Measurements from ENCODE around the gene ADAM19.

Gene ADAM19

DNA sequence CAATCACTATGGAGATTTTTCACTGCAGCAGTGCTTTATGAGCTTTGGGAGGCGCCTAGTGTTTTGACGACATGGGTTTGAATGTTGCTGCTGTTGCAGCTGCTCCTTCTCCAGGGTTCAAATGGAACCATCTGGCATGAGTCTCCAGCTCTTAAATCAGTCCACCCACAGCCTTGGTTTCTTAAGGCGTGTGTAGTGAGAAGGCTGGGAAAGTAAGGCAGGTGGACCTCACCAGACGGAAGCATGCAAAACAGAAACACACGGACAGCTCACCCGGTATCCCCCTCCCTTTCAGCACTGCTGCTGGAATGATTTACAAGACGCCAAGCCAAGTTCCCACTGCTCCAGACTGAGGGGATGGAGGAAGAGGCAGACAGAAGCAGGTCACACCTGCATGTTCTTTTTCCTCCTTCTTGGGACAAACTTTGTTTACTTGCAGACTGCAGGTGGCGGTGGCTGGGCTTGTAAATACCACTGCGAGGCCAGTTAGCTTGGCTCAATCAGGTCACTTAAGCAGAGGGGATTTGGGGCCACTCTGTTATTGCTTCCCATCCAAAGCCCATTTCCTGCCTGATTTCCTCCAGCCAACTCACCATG is 47.4 kb downstream of the ADAM19 start:
- DNase-seq (ENCODE audit: extremely low spot score) = no peak
- POLR2A ChIA-PET = no interaction called here
- CTCF ChIA-PET = interaction anchor here (0.9 kb wide), 1 partner anchor 191 kb away, joined by 3 read pairs; no protein-coding TSS in a partner anchor

GRCh38 chr5:157524887-157525286 is 50.7 kb downstream of the ADAM19 start:
- ChIA-PET CTCF (interaction anchor here (0.6 kb wide), 1 partner anchor 194 kb away, joined by 3 read pairs; no protein-coding TSS in a partner anchor), POLR2A (no interaction called here)
- DNase-seq (ENCODE audit: extremely low spot score) = no peak
- TF ChIP-seq HDGF (IDR thresholded peaks at IDR 0.05; ENCODE audit: borderline replicate concordance) (no peak), L3MBTL2 (conservative IDR thresholded peaks at IDR 0.05) (no peak)

More for the DNA sequence above, 47.4 kb downstream of the ADAM19 start:
- TF ChIP-seq HDGF (IDR thresholded peaks at IDR 0.05; ENCODE audit: borderline replicate concordance) = no peak
- no peak for TF ChIP-seq PKNOX1 (IDR thresholded peaks at IDR 0.05)
- no peak for TF ChIP-seq SP1 (IDR thresholded peaks at IDR 0.05)
- TF ChIP-seq FOXM1 (IDR thresholded peaks at IDR 0.05; ENCODE audit: borderline replicate concordance) = no peak

- ChIA-PET CTCF (no interaction called here), POLR2A (no interaction called here)
- TF ChIP-seq ELF4 (IDR thresholded peaks at IDR 0.05) (no peak), FOXK2 (IDR thresholded peaks at IDR 0.05) (no peak), ZNF384 (IDR thresholded peaks at IDR 0.05) (no peak), ARNT (IDR thresholded peaks at IDR 0.05) (no peak), HDGF (IDR thresholded peaks at IDR 0.05; ENCODE audit: borderline replicate concordance) (no peak), SUZ12 (IDR thresholded peaks at IDR 0.05) (no peak), BHLHE40 (IDR thresholded peaks at IDR 0.05; ENCODE audit: borderline replicate concordance) (no peak), TARDBP (IDR thresholded peaks at IDR 0.05) (no peak), CTBP1 (IDR thresholded peaks at IDR 0.05; ENCODE audit: borderline replicate concordance) (no peak), FOXA1 (IDR thresholded peaks at IDR 0.05) (no peak)
- DNase-seq (ENCODE audit: extremely low spot score) = no peak
Measured at GRCh38 chr5:157523976-157524375, 51.6 kb downstream of the ADAM19 start.

DNA sequence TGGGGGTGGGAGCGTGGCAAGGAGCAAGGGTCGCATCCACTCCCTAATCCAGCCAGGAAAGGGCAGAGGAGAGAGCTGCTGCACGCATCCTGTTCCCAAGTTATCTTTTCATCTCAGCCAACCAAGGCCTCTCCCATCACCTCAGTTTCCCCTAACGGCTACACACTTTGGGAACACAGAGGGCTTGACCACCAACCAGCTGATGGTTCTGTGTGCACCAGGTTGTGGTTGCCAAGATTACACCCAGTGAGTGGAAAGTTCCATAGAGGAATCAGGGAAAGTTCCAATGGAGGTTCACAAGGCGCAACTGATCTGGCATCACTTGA is 53.9 kb downstream of the ADAM19 start:
- no peak for TF ChIP-seq BHLHE40 (IDR thresholded peaks at IDR 0.05; ENCODE audit: borderline replicate concordance)
- no peak for TF ChIP-seq SUZ12 (IDR thresholded peaks at IDR 0.05)
- no peak for TF ChIP-seq LEF1 (IDR thresholded peaks at IDR 0.05; ENCODE audit: borderline replicate concordance)
- TF ChIP-seq FOXK2 (IDR thresholded peaks at IDR 0.05) = no peak
- no peak for TF ChIP-seq NFRKB (IDR thresholded peaks at IDR 0.05)
- TF ChIP-seq FOXM1 (IDR thresholded peaks at IDR 0.05; ENCODE audit: borderline replicate concordance) = no peak
- no peak for DNase-seq (ENCODE audit: extremely low spot score)
- ChIA-PET POLR2A (no interaction called here), CTCF (no interaction called here)

DNA sequence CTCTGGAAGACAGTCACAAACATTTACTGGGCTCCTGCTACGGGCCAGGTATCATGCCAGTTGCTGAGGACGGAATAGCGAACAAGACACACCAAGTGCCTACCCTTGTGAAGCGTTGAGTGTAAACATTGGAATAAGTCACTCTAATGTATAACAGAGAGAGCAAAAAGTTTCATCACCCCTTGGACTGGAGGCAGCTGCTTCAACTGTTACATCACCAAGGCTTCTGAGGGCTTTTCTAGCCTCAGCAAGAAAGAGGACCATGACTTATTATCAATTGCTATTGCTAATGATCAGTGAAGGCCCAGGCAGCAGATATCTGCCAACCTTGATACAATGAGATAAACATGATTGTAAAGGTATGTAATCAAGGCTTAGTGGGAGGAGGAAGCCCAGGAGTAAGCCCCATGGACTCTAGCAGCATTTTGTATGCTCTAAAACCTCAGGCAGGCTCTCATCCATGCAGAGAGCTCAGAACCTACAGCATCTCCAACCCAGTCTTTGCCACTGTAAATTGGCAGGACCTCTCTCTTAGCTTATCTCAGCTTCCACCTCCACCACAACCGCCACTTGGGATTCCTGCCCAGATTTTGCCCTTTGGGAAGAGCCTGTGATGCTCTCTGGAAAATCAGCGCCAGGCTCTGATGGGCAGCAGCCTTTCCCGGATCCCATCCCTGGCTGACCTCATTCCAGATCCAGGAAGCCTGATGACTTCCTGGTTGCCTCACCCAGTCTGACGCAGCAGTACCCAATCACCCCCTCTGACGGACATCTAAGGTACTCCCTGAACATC is 54.5 kb downstream of the ADAM19 start:
- no peak for DNase-seq (ENCODE audit: extremely low spot score)
- TF ChIP-seq SP1 (IDR thresholded peaks at IDR 0.05) (no peak), FOXA1 (IDR thresholded peaks at IDR 0.05) (no peak), L3MBTL2 (conservative IDR thresholded peaks at IDR 0.05) (no peak)

DNA sequence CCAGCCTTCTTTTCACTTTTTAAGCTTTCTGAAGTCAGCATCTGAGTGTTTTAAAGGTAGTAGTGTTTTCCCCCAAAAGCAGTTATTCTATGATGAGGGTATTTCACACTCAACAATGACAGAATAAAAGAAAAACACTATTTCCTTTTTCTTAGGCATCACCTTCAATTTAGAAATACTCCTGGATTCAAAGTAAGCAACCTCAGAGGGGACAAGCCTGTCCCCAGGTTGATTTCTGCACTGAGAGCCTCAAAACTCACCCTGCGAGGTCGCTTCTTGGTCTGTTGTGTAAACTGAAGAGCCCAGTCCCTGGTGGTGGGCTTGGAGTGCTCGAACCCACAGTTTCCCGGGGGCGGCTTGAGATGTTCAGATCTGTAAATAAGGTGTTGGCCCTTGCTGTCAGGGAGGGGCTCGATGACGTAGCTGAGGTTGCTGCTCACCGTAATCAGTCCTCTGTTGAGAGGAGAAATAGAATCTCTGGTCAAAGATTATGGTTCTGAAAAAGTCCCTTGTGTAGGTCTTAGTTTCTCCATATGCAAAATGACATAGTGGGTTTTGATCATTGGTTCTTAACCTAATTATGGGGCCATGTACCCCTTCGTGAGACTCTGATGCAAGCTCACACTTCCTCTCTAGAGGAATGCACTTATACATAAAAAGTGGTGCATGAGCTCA is 55.9 kb downstream of the ADAM19 start:
- ChIA-PET CTCF (no interaction called here), POLR2A (no interaction called here)
- TF ChIP-seq L3MBTL2 (conservative IDR thresholded peaks at IDR 0.05) (no peak), NFRKB (IDR thresholded peaks at IDR 0.05) (no peak), ELF4 (IDR thresholded peaks at IDR 0.05) (no peak), CTBP1 (IDR thresholded peaks at IDR 0.05; ENCODE audit: borderline replicate concordance) (no peak), FOXA1 (IDR thresholded peaks at IDR 0.05) (no peak), PKNOX1 (IDR thresholded peaks at IDR 0.05) (no peak), ARNT (IDR thresholded peaks at IDR 0.05) (no peak), SUZ12 (IDR thresholded peaks at IDR 0.05) (no peak), SP1 (IDR thresholded peaks at IDR 0.05) (no peak), ZNF384 (IDR thresholded peaks at IDR 0.05) (no peak), HDGF (IDR thresholded peaks at IDR 0.05; ENCODE audit: borderline replicate concordance) (no peak), TARDBP (IDR thresholded peaks at IDR 0.05) (no peak), FOXK2 (IDR thresholded peaks at IDR 0.05) (no peak), LEF1 (IDR thresholded peaks at IDR 0.05; ENCODE audit: borderline replicate concordance) (no peak), BHLHE40 (IDR thresholded peaks at IDR 0.05; ENCODE audit: borderline replicate concordance) (no peak), FOXM1 (IDR thresholded peaks at IDR 0.05; ENCODE audit: borderline replicate concordance) (no peak)
- DNase-seq (ENCODE audit: extremely low spot score) = no peak

More for the DNA sequence above, 54.5 kb downstream of the ADAM19 start:
- CTCF ChIA-PET = no interaction called here
- POLR2A ChIA-PET = no interaction called here

- POLR2A ChIA-PET = no interaction called here
- no peak for DNase-seq (ENCODE audit: extremely low spot score)
- no peak for TF ChIP-seq NFRKB (IDR thresholded peaks at IDR 0.05)
- no peak for TF ChIP-seq L3MBTL2 (conservative IDR thresholded peaks at IDR 0.05)
- TF ChIP-seq SUZ12 (IDR thresholded peaks at IDR 0.05) = no peak
- no peak for TF ChIP-seq FOXK2 (IDR thresholded peaks at IDR 0.05)
- TF ChIP-seq TARDBP (IDR thresholded peaks at IDR 0.05) = no peak
- no peak for TF ChIP-seq ELF4 (IDR thresholded peaks at IDR 0.05)
- no peak for TF ChIP-seq BHLHE40 (IDR thresholded peaks at IDR 0.05; ENCODE audit: borderline replicate concordance)
- no peak for TF ChIP-seq FOXA1 (IDR thresholded peaks at IDR 0.05)
- no peak for TF ChIP-seq HDGF (IDR thresholded peaks at IDR 0.05; ENCODE audit: borderline replicate concordance)
- TF ChIP-seq FOXM1 (IDR thresholded peaks at IDR 0.05; ENCODE audit: borderline replicate concordance) = no peak
- no peak for TF ChIP-seq LEF1 (IDR thresholded peaks at IDR 0.05; ENCODE audit: borderline replicate concordance)
- TF ChIP-seq ARNT (IDR thresholded peaks at IDR 0.05) = no peak
- no peak for TF ChIP-seq CTBP1 (IDR thresholded peaks at IDR 0.05; ENCODE audit: borderline replicate concordance)
- no peak for TF ChIP-seq ZNF384 (IDR thresholded peaks at IDR 0.05)
- TF ChIP-seq SP1 (IDR thresholded peaks at IDR 0.05) = no peak
- no peak for TF ChIP-seq PKNOX1 (IDR thresholded peaks at IDR 0.05)
- CTCF ChIA-PET = no interaction called here
Measured at GRCh38 chr5:157518963-157519362, 56.6 kb downstream of the ADAM19 start.
